ENCODE results near the gene GTF2F2. TPM values are rescaled to one million over a fixed set of nuclear protein-coding genes. Genes with fewer than 3 reads are reported as not detected.

Gene GTF2F2
- polyA plus RNA-seq, 1 experiment, result 7.9 TPM

DNA sequence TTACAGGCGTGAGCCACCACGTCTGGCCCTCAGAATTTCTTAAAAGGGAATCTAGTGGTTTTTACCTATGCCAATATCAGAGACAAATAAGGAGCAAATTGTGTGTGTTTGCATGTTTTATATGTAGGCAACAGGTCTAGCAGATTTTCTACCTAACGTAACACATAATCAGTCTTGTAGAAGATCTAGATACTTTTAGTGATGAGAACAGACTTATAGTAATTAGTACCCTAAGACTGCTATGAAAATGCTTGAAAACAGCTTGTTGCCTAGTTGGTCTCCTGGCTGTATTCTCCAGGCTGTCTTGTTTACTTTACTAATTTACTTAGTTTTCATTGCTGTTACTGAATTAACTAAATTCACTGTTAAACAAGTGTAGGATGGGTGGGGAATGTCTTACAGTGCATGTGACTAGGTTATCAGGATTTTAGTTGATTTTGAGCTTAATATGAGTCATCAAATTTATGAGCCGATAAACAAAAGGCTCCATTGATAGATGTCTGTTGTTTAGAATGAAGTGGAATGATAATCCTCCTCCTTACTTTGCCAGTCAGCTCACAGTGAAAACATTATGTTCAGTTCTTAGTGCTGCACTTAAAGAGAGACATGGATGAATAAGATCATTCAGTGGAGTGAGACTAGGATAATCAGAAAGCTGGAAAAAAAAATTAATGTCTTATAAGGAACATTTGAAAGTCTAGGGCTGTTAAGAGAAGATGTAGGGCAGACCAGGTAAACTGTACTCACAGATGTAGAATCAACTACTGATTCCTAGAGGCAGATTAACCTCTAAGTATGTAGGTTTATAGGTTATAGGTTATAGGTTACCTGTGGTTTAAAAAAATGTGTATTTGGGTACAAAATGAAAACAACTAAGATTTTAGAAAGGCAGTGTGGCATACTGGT is 22.4 kb downstream of the GTF2F2 start:
- Histone ChIP-seq H3K27me3 (ENCODE audit: control insufficient read depth, insufficient read depth, low read length) (no peaks in the 10 kb centered on the region), H3K36me3 (ENCODE audit: control insufficient read depth, insufficient read depth, low read length) (peaks cover 2% of the 10 kb centered on the region; the same call in 1 of the 2 replicates), H3K4me3 (ENCODE audit: low read depth, low read length) (no peak overlapping the region)
- no peak for DNase-seq (ENCODE audit: low read depth)
- TF ChIP-seq, protein P1, sequence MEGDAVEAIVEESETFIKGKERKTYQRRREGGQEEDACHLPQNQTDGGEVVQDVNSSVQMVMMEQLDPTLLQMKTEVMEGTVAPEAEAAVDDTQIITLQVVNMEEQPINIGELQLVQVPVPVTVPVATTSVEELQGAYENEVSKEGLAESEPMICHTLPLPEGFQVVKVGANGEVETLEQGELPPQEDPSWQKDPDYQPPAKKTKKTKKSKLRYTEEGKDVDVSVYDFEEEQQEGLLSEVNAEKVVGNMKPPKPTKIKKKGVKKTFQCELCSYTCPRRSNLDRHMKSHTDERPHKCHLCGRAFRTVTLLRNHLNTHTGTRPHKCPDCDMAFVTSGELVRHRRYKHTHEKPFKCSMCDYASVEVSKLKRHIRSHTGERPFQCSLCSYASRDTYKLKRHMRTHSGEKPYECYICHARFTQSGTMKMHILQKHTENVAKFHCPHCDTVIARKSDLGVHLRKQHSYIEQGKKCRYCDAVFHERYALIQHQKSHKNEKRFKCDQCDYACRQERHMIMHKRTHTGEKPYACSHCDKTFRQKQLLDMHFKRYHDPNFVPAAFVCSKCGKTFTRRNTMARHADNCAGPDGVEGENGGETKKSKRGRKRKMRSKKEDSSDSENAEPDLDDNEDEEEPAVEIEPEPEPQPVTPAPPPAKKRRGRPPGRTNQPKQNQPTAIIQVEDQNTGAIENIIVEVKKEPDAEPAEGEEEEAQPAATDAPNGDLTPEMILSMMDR (IDR thresholded peaks at IDR 0.05; ENCODE audit: insufficient read depth, low read depth, low read length), result no peak
- POLR2A ChIA-PET, result no interaction called here
- CTCF ChIA-PET, result interaction anchor here (0.6 to 1.1 kb wide), 4 partner anchors 19 to 164 kb away, joined by 3 to 4 read pairs (median 3); no protein-coding TSS in a partner anchor

DNA sequence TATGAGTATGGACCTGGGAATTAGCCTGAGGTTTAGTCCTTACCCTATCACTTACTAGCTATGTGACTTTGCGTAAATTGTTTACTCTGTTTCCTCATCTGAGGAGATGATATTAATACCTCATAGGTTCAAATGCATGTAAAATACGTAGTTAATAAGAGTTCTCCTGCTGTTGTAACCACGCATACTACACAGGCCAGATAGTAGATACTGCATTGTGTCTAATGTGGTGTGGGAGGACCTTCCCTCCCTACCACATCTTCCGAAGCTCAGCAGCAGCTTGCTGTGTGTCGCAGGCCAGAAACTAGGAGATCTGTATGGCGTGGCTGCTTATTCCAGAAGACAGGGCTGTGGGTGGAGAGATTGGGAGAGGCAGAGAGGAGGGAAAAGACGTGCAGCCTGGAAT is 23.0 kb downstream of the GTF2F2 start:
- DNase-seq (ENCODE audit: low read depth), result no peak
- TF ChIP-seq, protein P1 (IDR thresholded peaks at IDR 0.05; ENCODE audit: insufficient read depth, low read depth, low read length), result no peak
- POLR2A ChIA-PET, result no interaction called here
- Histone ChIP-seq H3K36me3 (ENCODE audit: control insufficient read depth, insufficient read depth, low read length) (peaks cover 1% of the 10 kb centered on the region; the same call in 1 of the 2 replicates), H3K27me3 (ENCODE audit: control insufficient read depth, insufficient read depth, low read length) (no peaks in the 10 kb centered on the region), H3K4me3 (ENCODE audit: low read depth, low read length) (no peak overlapping the region)
- CTCF ChIA-PET, result interaction anchor here (0.9 to 1.1 kb wide), 2 partner anchors 13 to 19 kb away, joined by 3 to 4 read pairs; no protein-coding TSS in a partner anchor

DNA sequence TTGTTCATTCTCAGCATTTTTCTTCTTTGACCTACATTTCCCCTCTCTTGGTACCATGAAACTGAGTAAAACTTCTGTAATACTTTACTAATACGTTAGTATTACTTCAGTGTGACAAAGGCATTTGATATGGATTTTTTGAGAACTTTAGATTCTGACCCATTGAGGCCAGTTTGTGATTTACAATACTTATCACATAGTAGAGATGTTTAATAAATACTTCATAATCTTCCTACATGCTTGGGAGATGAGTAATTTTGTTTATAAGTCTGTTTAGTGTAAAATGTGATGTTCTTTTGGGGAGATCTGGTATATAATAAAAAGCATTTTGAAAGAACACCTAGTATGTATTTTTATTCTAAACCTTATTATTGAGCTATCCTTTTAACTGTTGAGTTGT is 29.7 kb downstream of the GTF2F2 start:
- ChIA-PET CTCF (interaction anchor here (2.1 kb wide), 1 partner anchor 13 kb away, joined by 6 read pairs; no protein-coding TSS in a partner anchor), POLR2A (interaction anchor here (0.6 kb wide), 1 partner anchor 435 kb away, joined by 4 read pairs; no protein-coding TSS in a partner anchor)
- Histone ChIP-seq H3K4me3 (ENCODE audit: low read depth, low read length) (no peak overlapping the region), H3K27me3 (ENCODE audit: control insufficient read depth, insufficient read depth, low read length) (no peaks in the 10 kb centered on the region), H3K36me3 (ENCODE audit: control insufficient read depth, insufficient read depth, low read length) (no peaks in the 10 kb centered on the region; the same call in 1 of the 2 replicates)
- TF ChIP-seq, protein P1 (IDR thresholded peaks at IDR 0.05; ENCODE audit: insufficient read depth, low read depth, low read length), result no peak
- no peak for DNase-seq (ENCODE audit: low read depth)

DNA sequence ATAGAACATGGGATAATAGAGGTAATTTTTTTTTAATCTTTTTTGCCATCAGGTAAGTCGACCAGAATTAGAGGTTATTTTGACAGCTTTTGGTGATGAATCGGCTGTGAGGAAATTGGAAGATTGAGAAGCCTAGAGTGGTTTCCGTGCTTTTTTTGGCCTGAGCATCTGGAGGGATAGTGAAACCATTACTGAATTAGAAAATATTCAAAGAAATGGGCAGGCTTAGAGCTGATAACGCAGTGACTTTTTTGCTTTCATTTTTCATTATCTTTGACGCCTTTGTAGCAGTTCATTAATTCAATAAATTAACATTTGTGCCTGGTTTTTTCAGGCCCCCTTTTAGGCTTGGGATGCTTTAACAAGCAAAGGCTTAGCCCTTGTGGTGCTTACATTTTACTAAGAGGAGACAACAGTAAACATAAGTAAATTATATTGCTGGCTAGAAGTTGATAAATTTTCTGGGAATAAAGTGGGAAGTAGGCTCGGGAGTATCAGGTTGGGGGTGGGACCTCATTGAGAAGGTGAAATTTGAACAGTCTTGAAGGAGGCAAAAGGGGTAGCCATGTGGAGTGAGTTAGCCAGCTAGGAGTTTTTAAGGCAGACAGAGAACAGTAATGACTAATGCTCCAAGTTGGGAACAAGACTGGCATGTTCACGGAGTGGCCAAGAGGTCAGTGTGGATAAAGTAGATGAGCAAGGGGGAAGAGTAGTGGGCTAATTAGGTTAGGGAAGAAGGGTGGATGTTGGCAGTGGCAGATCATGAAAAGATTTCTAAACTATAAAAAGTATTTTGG is 36.5 kb downstream of the GTF2F2 start:
- no peak overlapping the region for H3K4me3 ChIP-seq (ENCODE audit: low read depth, low read length)
- no peaks in the 10 kb centered on the region; the same call in 1 of the 2 replicates for H3K36me3 ChIP-seq (ENCODE audit: control insufficient read depth, insufficient read depth, low read length)
- no peak for DNase-seq (ENCODE audit: low read depth)
- no peaks in the 10 kb centered on the region for H3K27me3 ChIP-seq (ENCODE audit: control insufficient read depth, insufficient read depth, low read length)
- ChIA-PET CTCF (interaction anchor here (0.8 to 1.4 kb wide), 2 partner anchors 8 to 110 kb away, joined by 3 read pairs; no protein-coding TSS in a partner anchor), POLR2A (no interaction called here)
- TF ChIP-seq, protein P1 (IDR thresholded peaks at IDR 0.05; ENCODE audit: insufficient read depth, low read depth, low read length), result no peak
